CD14-positive monocyte (primary cell): ENCODE measurements around the gene MSRB3. TPM values are rescaled to one million over a fixed set of nuclear protein-coding genes. Genes with fewer than 3 reads are reported as not detected.

ENCODE experiments used
- DNase-seq, 3 donors: peaks; one replicate each; pipeline ENCODE4 v3.0.0-alpha.2; 2011 to 2022
- H2AFZ ChIP-seq: 2 replicates; pipeline ENCODE4 v1.6.0; 2012; ENCODE audit warnings: mild to moderate bottlenecking, low read depth, low read length, inconsistent platforms; ENCODE audit not compliant: insufficient read depth, poor library complexity, severe bottlenecking
- H3K27ac ChIP-seq, 2 donors: 1 replicate in 1 of 2; 2 replicates in 1 of 2; pipeline ENCODE4 v1.5.1; 2012 to 2013; ENCODE audit warnings: low read length in 2 of 2, control low read depth in 1 of 2, inconsistent platforms in 1 of 2, low read depth in 1 of 2, mild to moderate bottlenecking in 1 of 2
- H3K27me3 ChIP-seq, 2 donors: one replicate each; pipeline versions ENCODE4 v1.6.0 to v1.6.1; 2011 to 2013; ENCODE audit warnings: low read length in 2 of 2; ENCODE audit not compliant: control insufficient read depth in 2 of 2, insufficient read depth in 2 of 2
- H3K36me3 ChIP-seq, 2 donors: replicated peaks in 1 of 2; 1 replicate in 1 of 2; 2 replicates in 1 of 2; pipeline versions ENCODE4 v1.5.1 to v1.6.1; 2012 to 2013; ENCODE audit warnings: low read length in 2 of 2, control low read depth in 1 of 2, inconsistent platforms in 1 of 2, mild to moderate bottlenecking in 1 of 2; ENCODE audit not compliant: insufficient read depth in 2 of 2, control insufficient read depth in 1 of 2
- H3K4me1 ChIP-seq, 2 donors: 1 replicate in 1 of 2; 2 replicates in 1 of 2; pipeline versions ENCODE4 v1.5.1 to v1.6.1; 2012 to 2013; ENCODE audit warnings: low read length in 2 of 2, control low read depth in 1 of 2, inconsistent platforms in 1 of 2, mild to moderate bottlenecking in 1 of 2, moderate library complexity in 1 of 2; ENCODE audit not compliant: insufficient read depth in 2 of 2, control insufficient read depth in 1 of 2
- H3K4me2 ChIP-seq: replicated peaks from 2 replicates; pipeline ENCODE3; 2012; ENCODE audit warnings: low read length, moderate library complexity, mild to moderate bottlenecking; ENCODE audit not compliant: poor library complexity, severe bottlenecking; ENCODE audit errors: extremely low read depth
- H3K4me3 ChIP-seq, 3 experiments: fragments of 200-600 bp in 1 of 3; sonication (generic) in 1 of 3; replicated peaks in 1 of 3; 1 replicate in 2 of 3; 2 replicates in 1 of 3; pipeline ENCODE4 v1.5.1; 2011 to 2013; ENCODE audit warnings: low read length in 3 of 3, mild to moderate bottlenecking in 3 of 3, control low read depth in 2 of 3, low read depth in 2 of 3, inconsistent platforms in 1 of 3, moderate library complexity in 1 of 3
- H3K79me2 ChIP-seq: 2 replicates; pipeline ENCODE4 v1.6.0; 2012; ENCODE audit warnings: mild to moderate bottlenecking, control low read depth, inconsistent platforms, low read length, moderate library complexity; ENCODE audit not compliant: insufficient read depth
- H3K9ac ChIP-seq: 2 replicates; pipeline ENCODE4 v1.6.0; 2017; ENCODE audit warnings: low read length, mild to moderate bottlenecking; ENCODE audit not compliant: insufficient read depth, poor library complexity, severe bottlenecking
- H3K9me3 ChIP-seq, 2 donors: replicated peaks in 1 of 2; 1 replicate in 1 of 2; 2 replicates in 1 of 2; pipeline versions ENCODE4 v1.5.1 to v1.6.1; 2012 to 2013; ENCODE audit warnings: low read length in 2 of 2, control low read depth in 1 of 2; ENCODE audit not compliant: control insufficient read depth in 1 of 2, insufficient read depth in 1 of 2
- H4K20me1 ChIP-seq: 2 replicates; pipeline ENCODE4 v1.6.0; 2012; ENCODE audit warnings: mild to moderate bottlenecking, low read length, control low read depth, moderate library complexity; ENCODE audit not compliant: insufficient read depth
- H3K27ac Mint-ChIP-seq, 7 donors: one replicate each; pipeline ENCODE4 v1.8.0; 2020; ENCODE audit warnings: mild to moderate bottlenecking in 7 of 7, mixed read lengths in 7 of 7, moderate library complexity in 6 of 7, inconsistent platforms in 2 of 7
- H3K27me3 Mint-ChIP-seq, 3 donors: one replicate each; pipeline ENCODE4 v1.8.0; 2021 to 2022; ENCODE audit warnings: low read depth in 3 of 3, mild to moderate bottlenecking in 3 of 3, mixed read lengths in 3 of 3, moderate library complexity in 3 of 3, inconsistent platforms in 1 of 3
- H3K36me3 Mint-ChIP-seq, 2 donors: one replicate each; pipeline ENCODE4 v1.8.0; 2020; ENCODE audit warnings: mixed read lengths in 2 of 2, inconsistent platforms in 1 of 2, mild to moderate bottlenecking in 1 of 2
- H3K4me1 Mint-ChIP-seq: one replicate; pipeline ENCODE4 v1.8.0; 2020; ENCODE audit warnings: mild to moderate bottlenecking, mixed read lengths
- H3K4me3 Mint-ChIP-seq, 2 donors: one replicate each; pipeline ENCODE4 v1.8.0; 2020; ENCODE audit warnings: mild to moderate bottlenecking in 2 of 2, mixed read lengths in 2 of 2, moderate library complexity in 1 of 2
- H3K9me3 Mint-ChIP-seq, 7 donors: one replicate each; pipeline ENCODE4 v1.8.0; 2020 to 2022; ENCODE audit warnings: mixed read lengths in 7 of 7, mild to moderate bottlenecking in 6 of 7, moderate library complexity in 6 of 7, inconsistent platforms in 2 of 7
- WGBS: methylation state at CpG from one replicate; pipeline ENCODE4 v1.1.5; 2013; ENCODE audit warnings: missing lambda C conversion rate; ENCODE audit not compliant: insufficient coverage; 5-methylcytosine and 5-hydroxymethylcytosine counted together
- intact Hi-C, 2 donors: fragments of 100-400 bp; cut with micrococcal nuclease; formaldehyde crosslinking; loops; one replicate each; pipeline versions ENCODE4 v1.15.0 to v1.15.1; 2023
- polyA plus RNA-seq, 3 donors: library from polyadenylated mRNA; depleted of rRNA in 1 of 3; unstranded in 2 of 3; stranded (reverse) in 1 of 3; fragments of 300-500 nt in 2 of 3; fragments of >200 nt in 1 of 3; fragmentation: Illumina TruSeq in 2 of 3; gene quantifications; 1 replicate in 2 of 3; 2 replicates in 1 of 3; pipeline ENCODE4 v1.2.3, GENCODE V29; 2012 to 2021
- TF ChIP-seq, protein P1 (sequence below): fragments of 200-600 bp; IDR thresholded peaks from one replicate; pipeline ENCODE4 v1.8.0; 2022; ENCODE audit warnings: antibody characterized with exemption, mild to moderate bottlenecking

Gene MSRB3
- polyA plus RNA-seq, 3 donors: 0.25 to 1.1 (median 1.0) TPM

DNA sequence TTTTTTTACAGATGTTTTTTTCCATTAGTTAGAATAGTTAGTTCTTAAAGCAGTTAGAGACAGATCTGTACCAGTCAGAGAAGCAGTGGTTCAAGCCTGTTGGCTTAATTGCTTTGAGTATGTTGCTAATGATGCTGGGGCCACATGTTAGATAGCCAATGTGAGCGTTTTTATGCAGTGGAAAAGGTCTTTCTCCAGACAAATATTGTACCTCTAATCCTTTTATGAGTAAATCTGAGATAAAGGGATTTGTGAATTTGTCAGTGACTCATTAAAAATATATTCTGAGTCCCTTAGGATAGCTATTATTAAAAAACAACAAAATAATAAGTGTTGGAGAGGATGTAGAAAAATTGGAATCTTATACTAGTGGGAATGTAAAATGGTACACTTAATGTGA, 154.2 kb downstream of the MSRB3 start:
- Mint-ChIP-seq H3K27ac (no peak overlapping the region), H3K27me3 (no peaks in the 10 kb centered on the region), H3K4me1 (no peaks in the 10 kb centered on the region), H3K9me3 (no peaks in the 10 kb centered on the region), H3K36me3 (no peaks in the 10 kb centered on the region), H3K4me3 (no peak overlapping the region)
- Histone ChIP-seq H3K9ac (no peak overlapping the region), H4K20me1 (no peaks in the 10 kb centered on the region), H3K4me3 (no peak overlapping the region), H3K27ac (no peak overlapping the region), H3K4me2 (no peak overlapping the region), H3K27me3 (no peaks in the 10 kb centered on the region), H2AFZ (no peak overlapping the region), H3K4me1 (no peaks in the 10 kb centered on the region), H3K9me3 (no peaks in the 10 kb centered on the region), H3K36me3 (no peaks in the 10 kb centered on the region), H3K79me2 (no peaks in the 10 kb centered on the region)
- WGBS: no CpG with 5 or more reads among the region's 1 CpG
- DNase-seq: no peak
- TF ChIP-seq, protein P1, sequence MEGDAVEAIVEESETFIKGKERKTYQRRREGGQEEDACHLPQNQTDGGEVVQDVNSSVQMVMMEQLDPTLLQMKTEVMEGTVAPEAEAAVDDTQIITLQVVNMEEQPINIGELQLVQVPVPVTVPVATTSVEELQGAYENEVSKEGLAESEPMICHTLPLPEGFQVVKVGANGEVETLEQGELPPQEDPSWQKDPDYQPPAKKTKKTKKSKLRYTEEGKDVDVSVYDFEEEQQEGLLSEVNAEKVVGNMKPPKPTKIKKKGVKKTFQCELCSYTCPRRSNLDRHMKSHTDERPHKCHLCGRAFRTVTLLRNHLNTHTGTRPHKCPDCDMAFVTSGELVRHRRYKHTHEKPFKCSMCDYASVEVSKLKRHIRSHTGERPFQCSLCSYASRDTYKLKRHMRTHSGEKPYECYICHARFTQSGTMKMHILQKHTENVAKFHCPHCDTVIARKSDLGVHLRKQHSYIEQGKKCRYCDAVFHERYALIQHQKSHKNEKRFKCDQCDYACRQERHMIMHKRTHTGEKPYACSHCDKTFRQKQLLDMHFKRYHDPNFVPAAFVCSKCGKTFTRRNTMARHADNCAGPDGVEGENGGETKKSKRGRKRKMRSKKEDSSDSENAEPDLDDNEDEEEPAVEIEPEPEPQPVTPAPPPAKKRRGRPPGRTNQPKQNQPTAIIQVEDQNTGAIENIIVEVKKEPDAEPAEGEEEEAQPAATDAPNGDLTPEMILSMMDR: no peak
- intact Hi-C loops: no loop called here

DNA sequence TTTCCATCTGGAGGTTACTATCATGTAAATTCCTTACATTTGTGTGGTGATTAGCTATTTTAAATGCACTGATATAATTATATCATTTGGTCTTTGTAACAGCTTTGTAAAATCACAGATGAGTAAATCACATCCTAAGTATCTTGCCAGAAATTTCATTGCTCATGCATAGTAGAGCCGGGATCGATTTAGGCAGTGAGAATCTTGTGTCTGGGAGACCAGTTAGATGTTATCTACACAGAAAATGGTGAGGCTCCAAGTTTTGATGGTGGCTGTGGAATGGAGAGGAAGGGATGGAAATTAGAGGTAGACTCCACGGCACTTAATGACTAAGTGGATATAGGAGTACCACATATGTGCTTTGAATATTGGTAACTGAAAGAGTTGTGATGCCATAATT, 156.3 kb downstream of the MSRB3 start:
- Histone ChIP-seq H3K4me2 (no peak overlapping the region), H4K20me1 (no peaks in the 10 kb centered on the region), H3K27me3 (no peaks in the 10 kb centered on the region), H3K4me1 (no peaks in the 10 kb centered on the region), H3K79me2 (no peaks in the 10 kb centered on the region), H3K4me3 (no peak overlapping the region), H3K36me3 (no peaks in the 10 kb centered on the region), H3K27ac (no peak overlapping the region), H3K9me3 (no peaks in the 10 kb centered on the region), H3K9ac (no peak overlapping the region), H2AFZ (no peak overlapping the region)
- Mint-ChIP-seq H3K4me1 (no peaks in the 10 kb centered on the region), H3K36me3 (no peaks in the 10 kb centered on the region), H3K27ac (no peak overlapping the region), H3K4me3 (no peak overlapping the region), H3K9me3 (peaks cover 0 to 3% (median 0%) of the 10 kb centered on the region in 7 donors), H3K27me3 (no peaks in the 10 kb centered on the region)
- no peak for DNase-seq
- TF ChIP-seq, protein P1: no peak
- WGBS: 100% methylated on average over 3 of the region's 3 CpGs
- intact Hi-C loops: no loop called here
